Hematopoietic multipotent progenitor cell treated with erythropoietin and hydrocortisone succinate and interleukin-3 and kit ligand, for 8 days (in vitro differentiated cells): Measurements from ENCODE around the gene GSTM5.
"Not testable (repeated sequence)": the region's sequence is repeated elsewhere in the genome, so short reads cannot be mapped to it uniquely, and the experiment has no call there.

Experiments used
- DNase-seq: peaks from one replicate; pipeline ENCODE4 v3.0.0-alpha.2; 2015

Gene GSTM5

DNA sequence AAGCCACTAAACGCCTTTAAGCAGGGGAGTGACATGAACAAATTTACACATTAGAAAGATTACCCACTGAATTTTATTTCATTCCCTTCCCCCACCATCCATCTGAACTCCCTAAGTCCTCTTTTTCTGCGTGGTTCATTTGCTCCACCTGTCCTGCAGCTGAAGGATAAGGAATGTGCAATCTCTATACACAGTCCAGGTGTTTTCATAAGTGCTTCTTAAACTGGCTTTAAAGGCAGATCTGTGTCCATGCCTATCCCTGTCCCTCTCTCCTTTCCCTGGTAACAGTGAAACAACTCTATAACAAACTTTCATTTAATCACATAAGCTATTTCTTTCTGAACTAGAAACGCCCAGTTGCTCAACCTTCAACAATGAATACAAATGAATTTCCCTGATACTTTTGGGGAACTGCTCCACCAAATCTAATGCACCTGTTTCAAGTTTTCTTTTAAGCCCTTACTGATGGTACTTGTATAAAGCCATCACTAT, 20.4 kb downstream of the GSTM5 start:
- peak; percentile 16 for DNase-seq

- DNase-seq = no peak
These were observed 21.3 kb downstream of the GSTM5 start for GRCh38 chr1:109733236-109733870.

GRCh38 chr1:109739738-109740614, 27.9 kb downstream of the GSTM5 start:
- DNase-seq = peak; percentile 74

- DNase-seq = peak; percentile 21
These were observed 28.7 kb downstream of the GSTM5 start, which contains the start of gene GSTM3 for GRCh38 chr1:109740615-109741373. Gene GSTM3, minus strand, starts transcription at chr1:109741038. Its CDS starts 751 bp downstream, at chr1:109740287.

DNA sequence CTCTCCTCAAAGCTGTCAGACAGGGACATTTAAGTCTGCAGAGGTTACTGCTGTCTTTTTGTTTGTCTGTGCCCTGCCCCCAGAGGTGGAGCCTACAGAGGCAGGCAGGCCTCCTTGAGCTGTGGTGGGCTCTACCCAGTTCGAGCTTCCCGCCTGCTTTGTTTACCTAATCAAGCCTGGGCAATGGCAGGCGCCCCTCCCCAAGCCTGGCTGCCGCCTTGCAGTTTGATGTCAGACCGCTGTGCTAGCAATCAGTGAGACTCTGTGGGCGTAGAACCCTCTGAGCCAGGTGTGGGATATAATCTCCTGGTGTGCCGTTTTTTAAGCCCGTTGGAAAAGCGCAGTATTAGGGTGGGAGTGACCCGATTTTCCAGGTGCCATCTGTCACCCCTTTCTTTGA, 36.3 kb downstream of the GSTM5 start:
- DNase-seq = not testable (repeated sequence)

GRCh38 chr1:109749221-109749620, 37.2 kb downstream of the GSTM5 start:
- no peak for DNase-seq

DNA sequence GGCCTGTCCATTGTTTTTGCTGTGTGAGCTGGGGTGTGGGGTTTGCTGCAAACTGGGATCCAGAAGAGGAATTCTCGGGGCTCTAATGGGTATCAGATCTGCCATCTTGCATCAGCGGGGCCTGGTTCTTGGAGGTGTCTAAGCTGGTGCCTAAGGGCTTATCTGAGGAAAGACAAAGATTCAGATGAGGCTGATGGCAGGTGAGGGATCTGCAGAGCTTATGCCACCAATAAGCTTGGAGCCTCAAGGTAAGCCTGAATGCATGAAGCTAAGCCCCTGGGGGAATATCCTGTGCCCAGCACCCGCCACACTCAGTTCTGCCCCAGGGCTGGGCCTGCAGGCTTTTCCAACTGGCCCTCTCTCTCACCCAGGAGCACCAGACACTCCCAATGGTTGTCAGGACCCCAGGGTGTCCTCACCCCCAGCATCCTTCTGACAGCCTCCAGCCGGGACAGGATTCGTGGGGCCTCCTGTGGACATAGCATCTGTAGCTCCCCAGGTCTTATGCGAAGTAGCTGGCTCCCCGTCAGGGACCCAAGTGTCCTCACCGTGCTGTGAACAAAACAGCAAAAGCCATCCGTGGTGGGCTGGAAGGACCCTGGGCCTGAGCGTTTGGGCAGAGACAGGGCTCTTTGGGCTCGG, 38.3 kb downstream of the GSTM5 start:
- no peak for DNase-seq

DNA sequence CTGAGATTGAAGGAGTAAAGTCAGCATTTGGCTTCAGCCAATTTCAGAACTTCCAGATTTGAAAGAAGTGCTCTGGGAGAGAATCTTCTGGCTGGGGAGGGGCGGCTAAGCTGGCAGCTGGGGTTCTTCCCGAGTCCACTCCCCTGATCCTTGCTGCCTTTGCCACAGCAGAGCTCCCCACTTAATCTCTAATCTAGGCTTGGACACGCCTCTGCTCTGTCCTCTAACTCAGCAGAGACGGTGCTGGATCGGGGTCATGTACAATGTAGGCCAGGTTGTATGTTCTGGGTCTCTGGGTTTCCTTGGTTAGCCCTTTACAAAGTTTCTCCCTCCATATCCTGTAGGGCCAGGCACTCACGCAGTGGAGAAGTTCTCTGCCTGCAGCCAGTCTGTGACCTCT, 38.9 kb downstream of the GSTM5 start:
- no peak for DNase-seq

- no peak for DNase-seq
These were observed 39.6 kb downstream of the GSTM5 start for GRCh38 chr1:109751531-109752260.

DNA sequence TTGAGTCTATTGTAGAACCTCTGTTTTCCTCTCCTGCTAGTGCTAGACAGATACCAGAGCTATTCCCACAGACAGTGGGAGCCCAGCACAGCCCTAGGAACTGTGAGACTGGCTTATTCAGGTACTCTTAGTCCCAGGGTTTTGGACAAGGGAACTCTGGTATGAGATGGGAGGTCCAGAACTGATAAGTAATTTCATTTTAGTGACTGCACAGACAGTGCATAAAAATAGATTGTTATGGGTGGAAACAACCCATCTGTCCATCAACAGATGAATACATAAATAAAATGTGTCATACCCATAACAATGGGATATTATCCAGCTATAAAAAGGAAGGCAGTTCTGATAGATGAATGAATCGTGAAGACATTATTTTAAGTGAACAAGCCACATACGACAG, 42.7 kb downstream of the GSTM5 start:
- DNase-seq = no peak

GRCh38 chr1:109756325-109756724, 44.3 kb downstream of the GSTM5 start:
- not testable (repeated sequence) for DNase-seq

- no peak for DNase-seq
These were observed 44.9 kb downstream of the GSTM5 start for GRCh38 chr1:109756848-109757521.

DNA sequence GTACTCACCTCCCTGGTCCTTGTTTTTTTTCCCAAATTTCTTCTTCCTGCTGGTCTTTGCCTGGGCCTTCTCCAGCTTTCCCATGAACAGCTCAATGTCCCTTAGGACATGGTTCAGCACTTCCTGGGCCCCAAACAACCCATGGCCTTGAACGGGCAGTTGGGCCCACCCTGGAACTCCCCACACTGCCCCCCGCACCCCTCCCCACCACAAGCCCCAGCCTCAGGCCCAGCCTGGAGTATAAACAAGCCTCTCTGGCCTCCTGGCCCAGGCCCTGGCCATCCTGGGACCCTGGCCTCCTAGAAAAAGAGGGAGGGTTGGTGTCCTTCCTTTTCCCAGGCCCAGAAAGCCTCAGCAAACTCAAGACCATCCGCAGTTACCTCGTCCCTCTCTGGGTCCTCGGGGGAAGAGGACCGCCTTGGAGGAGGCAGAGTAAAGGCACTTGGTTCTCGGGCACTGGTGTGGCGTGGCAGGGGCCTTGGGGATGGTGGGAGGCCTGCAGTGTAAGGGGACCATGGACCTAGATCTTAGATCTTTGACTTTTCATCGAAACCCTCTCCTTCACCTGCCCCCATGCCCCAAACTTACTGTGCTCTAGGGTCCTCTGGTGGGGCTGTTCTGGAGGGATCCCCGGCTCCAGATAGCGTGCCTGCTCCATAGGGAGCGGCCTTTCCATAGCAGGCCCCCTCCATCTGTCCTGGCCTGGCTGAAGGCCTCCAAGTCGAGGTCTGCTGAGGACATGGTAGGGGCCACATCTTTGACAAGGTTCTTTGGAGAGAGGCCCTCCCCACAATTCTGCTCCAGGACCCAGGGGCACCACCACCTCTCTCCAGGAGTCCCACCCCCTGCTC, 46.1 kb downstream of the GSTM5 start:
- DNase-seq = no peak

GRCh38 chr1:109759513-109760334, 47.7 kb downstream of the GSTM5 start:
- DNase-seq = no peak

- no peak for DNase-seq
These were observed 48.7 kb downstream of the GSTM5 start for GRCh38 chr1:109760581-109761226.

DNA sequence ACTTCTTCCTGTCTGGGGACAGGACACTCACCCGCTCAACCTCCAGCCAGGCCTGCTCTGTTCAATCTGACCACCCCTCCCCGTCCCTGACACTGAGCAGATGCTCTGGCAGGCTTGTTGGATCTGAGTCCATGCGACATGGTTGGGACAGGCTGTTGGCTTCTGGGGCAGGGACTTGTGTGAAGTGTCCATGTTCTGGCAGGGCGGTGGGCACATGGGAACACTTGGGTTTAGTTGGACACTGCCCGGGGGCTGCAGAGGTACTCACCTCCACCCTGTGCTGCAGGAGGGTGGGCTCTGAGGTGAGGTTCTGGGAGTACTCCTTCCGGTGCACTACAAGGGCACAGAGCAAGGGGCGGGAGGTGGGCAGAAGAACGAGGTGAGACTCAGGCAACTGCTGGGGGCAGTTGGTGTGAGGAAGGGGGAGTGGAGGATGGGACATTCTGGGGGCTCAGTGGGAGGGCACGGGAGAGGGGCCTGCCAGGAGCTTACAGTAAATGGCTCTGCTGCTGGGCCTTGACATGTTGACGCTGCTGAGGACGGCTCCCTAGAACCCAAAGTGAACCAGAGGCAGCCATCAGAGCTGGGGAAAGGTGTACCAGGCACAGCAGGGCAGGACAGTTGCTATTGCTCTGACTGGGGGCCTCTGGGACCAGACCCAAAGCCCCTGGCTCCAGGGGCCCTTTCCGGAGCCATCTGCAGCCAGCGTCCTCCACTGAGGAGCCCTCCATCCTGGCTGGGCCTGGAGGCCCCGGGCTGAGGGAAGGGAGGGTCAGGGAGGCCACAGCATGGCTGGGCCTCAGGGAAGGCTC, 49.4 kb downstream of the GSTM5 start:
- no peak for DNase-seq

DNA sequence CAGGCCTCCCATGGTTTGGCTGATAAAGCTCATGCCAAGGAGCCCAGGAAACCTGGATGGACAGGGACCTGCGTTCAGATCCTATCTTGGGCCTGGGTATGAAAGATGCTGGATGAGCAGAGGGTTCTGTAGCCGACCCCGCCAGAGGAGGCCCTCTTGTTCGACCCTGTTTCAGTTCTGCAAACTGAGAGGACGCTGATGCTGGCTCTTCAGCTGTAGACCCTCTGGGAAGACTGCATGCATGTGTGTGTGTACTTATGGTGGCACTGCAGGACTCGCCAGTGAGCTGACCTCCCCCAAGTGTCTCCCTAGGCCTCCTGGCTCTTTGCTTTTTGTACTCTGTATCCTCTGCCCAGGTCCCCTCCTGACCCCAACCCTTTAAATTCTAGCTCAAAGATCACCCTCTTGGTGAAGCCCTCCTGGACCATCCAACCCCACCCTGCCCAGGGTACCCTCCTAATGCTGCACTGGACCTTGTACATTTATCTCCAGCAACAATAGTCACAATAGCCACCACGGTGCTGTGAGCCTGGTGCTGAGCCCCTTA, 50.1 kb downstream of the GSTM5 start:
- DNase-seq = no peak
